Panc1 (cell line): ENCODE measurements around the gene EREG.

ENCODE experiments used
- POLR2AphosphoS5 ChIP-seq: IDR thresholded peaks from 2 replicates; pipeline ENCODE4 v1.6.1; 2012; ENCODE audit warnings: mild to moderate bottlenecking, low read depth, low read length, moderate library complexity
- SIN3A ChIP-seq: IDR thresholded peaks from 2 replicates; pipeline ENCODE4 v1.6.1; 2012; ENCODE audit warnings: low read depth, mild to moderate bottlenecking, low read length, moderate library complexity, borderline replicate concordance; ENCODE audit not compliant: insufficient read depth
- TCF7L2 ChIP-seq: IDR thresholded peaks from 2 replicates; pipeline ENCODE4 v1.6.1; 2011; ENCODE audit warnings: mild to moderate bottlenecking, low read depth, low read length, inconsistent platforms
- TF ChIP-seq, protein P1 (sequence below): fragments of 450-650 bp; IDR thresholded peaks from 2 replicates; pipeline ENCODE4 v1.5.1; 2017; ENCODE audit warnings: mild to moderate bottlenecking
- TF ChIP-seq, protein P2 (sequence below), 2 experiments: IDR thresholded peaks; 2 replicates each; pipeline ENCODE4 v1.6.1; 2011 to 2012; ENCODE audit warnings: low read depth in 2 of 2, control low read depth in 1 of 2, low read length in 1 of 2, mild to moderate bottlenecking in 1 of 2, moderate library complexity in 1 of 2; ENCODE audit not compliant: insufficient read depth in 1 of 2

DNA sequence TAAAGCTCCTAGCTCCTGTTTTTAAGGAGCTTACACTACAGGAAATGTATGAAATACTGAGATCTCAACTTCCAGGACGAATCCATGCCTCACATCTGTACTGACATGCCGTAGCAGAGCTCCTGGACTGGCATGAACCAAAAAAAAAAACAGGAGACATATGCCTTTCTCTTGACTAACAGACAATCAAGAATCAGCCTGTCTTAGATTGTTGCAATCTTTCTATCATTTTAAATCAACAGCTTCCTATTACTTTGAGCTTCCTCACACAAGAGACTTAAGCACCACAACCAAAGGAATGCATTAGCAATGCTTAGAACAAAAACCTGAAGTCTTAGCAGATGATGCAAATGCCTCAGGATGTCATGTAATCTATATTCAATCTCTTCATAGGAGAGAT lies 45.3 kb downstream of the EREG start:
- TF ChIP-seq POLR2AphosphoS5 (no peak), SIN3A (no peak), TCF7L2 (no peak)
- TF ChIP-seq, protein P1, sequence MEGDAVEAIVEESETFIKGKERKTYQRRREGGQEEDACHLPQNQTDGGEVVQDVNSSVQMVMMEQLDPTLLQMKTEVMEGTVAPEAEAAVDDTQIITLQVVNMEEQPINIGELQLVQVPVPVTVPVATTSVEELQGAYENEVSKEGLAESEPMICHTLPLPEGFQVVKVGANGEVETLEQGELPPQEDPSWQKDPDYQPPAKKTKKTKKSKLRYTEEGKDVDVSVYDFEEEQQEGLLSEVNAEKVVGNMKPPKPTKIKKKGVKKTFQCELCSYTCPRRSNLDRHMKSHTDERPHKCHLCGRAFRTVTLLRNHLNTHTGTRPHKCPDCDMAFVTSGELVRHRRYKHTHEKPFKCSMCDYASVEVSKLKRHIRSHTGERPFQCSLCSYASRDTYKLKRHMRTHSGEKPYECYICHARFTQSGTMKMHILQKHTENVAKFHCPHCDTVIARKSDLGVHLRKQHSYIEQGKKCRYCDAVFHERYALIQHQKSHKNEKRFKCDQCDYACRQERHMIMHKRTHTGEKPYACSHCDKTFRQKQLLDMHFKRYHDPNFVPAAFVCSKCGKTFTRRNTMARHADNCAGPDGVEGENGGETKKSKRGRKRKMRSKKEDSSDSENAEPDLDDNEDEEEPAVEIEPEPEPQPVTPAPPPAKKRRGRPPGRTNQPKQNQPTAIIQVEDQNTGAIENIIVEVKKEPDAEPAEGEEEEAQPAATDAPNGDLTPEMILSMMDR: no peak
- TF ChIP-seq, protein P2, sequence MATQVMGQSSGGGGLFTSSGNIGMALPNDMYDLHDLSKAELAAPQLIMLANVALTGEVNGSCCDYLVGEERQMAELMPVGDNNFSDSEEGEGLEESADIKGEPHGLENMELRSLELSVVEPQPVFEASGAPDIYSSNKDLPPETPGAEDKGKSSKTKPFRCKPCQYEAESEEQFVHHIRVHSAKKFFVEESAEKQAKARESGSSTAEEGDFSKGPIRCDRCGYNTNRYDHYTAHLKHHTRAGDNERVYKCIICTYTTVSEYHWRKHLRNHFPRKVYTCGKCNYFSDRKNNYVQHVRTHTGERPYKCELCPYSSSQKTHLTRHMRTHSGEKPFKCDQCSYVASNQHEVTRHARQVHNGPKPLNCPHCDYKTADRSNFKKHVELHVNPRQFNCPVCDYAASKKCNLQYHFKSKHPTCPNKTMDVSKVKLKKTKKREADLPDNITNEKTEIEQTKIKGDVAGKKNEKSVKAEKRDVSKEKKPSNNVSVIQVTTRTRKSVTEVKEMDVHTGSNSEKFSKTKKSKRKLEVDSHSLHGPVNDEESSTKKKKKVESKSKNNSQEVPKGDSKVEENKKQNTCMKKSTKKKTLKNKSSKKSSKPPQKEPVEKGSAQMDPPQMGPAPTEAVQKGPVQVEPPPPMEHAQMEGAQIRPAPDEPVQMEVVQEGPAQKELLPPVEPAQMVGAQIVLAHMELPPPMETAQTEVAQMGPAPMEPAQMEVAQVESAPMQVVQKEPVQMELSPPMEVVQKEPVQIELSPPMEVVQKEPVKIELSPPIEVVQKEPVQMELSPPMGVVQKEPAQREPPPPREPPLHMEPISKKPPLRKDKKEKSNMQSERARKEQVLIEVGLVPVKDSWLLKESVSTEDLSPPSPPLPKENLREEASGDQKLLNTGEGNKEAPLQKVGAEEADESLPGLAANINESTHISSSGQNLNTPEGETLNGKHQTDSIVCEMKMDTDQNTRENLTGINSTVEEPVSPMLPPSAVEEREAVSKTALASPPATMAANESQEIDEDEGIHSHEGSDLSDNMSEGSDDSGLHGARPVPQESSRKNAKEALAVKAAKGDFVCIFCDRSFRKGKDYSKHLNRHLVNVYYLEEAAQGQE (IDR thresholded peaks at IDR 0.05; ENCODE audit: insufficient read depth in 1 of 2, low read depth in 2 of 2, low read length in 1 of 2): no peak
